ENCODE results near the gene PCSK9.

- TF ChIP-seq CTCF (conservative IDR thresholded peaks at IDR 0.05; ENCODE audit: low read depth, low read length) (no peak), EZH2 (IDR thresholded peaks at IDR 0.05; ENCODE audit: borderline replicate concordance, low read depth, low read length, poor library complexity, severe bottlenecking) (no peak)
These were observed 41.7 kb upstream of the PCSK9 start for GRCh38 chr1:54997711-54997986.

Measured in A673 (cell line).